ENCODE measurements around the gene NCBP3.
A peak's percentile ranks its signal among the peaks of the same experiment; 100 is the strongest.

DNA sequence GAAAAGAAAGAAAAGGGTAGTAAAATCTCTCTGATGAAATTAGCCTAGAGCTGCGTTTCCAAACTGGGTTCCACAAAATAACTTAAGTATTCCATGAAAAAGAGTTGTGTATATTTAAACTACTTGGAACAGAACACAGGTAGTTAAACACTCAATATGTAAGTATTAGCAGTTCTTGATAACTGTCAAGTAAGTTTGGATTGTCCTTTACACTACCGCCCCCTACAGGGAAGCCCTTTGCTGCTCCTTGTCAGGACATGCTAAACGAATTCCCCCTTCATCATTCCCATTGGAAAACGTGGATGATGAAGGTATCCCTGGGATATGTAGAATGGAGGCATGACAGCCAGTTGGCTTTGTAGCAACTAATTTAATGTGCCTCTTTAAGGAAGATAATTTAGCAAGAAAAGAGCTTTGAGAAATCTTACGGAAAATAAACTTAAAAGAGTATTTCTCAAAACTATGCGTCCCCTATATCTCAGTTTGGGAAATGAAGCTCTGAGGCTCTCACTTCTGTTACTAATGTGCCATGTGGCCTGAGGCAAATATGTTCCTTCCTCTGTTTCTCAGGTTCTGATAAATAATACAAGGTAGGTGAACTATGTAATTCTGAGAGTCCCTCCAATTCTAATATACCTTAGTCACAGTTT is 18.8 kb downstream of the NCBP3 start:
- TF ChIP-seq EZH2phosphoT487 (IDR thresholded peaks at IDR 0.05; ENCODE audit: borderline replicate concordance) (no peak), CTCF (conservative IDR thresholded peaks at IDR 0.05; ENCODE audit: low read length) (peak; percentile 99)
